ENCODE results near the gene MICALL1.

The MICALL1 gene, protein sequence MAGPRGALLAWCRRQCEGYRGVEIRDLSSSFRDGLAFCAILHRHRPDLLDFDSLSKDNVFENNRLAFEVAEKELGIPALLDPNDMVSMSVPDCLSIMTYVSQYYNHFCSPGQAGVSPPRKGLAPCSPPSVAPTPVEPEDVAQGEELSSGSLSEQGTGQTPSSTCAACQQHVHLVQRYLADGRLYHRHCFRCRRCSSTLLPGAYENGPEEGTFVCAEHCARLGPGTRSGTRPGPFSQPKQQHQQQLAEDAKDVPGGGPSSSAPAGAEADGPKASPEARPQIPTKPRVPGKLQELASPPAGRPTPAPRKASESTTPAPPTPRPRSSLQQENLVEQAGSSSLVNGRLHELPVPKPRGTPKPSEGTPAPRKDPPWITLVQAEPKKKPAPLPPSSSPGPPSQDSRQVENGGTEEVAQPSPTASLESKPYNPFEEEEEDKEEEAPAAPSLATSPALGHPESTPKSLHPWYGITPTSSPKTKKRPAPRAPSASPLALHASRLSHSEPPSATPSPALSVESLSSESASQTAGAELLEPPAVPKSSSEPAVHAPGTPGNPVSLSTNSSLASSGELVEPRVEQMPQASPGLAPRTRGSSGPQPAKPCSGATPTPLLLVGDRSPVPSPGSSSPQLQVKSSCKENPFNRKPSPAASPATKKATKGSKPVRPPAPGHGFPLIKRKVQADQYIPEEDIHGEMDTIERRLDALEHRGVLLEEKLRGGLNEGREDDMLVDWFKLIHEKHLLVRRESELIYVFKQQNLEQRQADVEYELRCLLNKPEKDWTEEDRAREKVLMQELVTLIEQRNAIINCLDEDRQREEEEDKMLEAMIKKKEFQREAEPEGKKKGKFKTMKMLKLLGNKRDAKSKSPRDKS

DNA sequence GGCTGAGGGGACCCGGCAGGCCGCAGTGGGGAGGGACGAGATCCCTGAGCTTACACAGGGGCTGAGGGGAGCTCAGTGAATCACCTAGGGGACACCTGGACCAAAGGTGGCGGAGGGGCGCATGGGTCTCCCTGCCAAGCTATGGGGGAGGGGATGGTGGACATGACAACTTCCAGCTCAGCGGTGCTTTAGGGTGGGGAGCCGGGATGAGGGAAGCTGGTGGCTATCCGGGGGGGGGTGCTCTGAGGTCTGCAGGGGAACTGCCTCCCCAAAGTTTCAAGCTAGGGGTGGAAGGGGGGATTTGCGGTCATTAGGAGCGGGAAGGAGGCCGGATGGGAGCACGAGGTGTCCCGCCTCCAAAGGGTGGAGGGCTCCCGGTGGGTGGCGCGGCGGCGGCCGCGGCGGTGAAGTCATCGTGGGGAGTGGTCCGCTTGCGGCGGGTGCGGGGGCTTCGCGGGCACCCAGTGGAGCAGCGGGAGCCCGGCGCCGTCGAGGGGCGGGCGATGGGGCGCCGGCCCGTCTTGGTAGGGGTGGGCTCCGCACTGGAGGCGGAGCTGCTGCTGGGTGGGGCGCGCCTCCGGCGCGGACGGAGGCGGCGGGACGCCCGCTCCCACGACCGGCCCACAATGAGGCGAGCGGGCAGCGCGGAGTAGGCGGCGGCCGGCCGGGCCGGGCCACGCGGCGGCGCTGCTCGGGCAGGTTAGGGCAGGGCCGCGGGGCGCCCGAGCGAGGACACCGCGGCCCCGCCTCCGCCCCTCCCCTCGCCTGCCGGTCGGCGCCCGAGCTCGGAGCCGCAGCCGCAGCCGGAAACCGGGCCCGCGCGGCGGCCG lies at the start of gene MICALL1:
MICALL1 (plus strand) TSS at position 764 of the 830 bp plus-strand sequence. CDS start 126 bp downstream, outside the sequence.
- peak; percentile 97 for DNase-seq (ENCODE audit: low spot score)

DNA sequence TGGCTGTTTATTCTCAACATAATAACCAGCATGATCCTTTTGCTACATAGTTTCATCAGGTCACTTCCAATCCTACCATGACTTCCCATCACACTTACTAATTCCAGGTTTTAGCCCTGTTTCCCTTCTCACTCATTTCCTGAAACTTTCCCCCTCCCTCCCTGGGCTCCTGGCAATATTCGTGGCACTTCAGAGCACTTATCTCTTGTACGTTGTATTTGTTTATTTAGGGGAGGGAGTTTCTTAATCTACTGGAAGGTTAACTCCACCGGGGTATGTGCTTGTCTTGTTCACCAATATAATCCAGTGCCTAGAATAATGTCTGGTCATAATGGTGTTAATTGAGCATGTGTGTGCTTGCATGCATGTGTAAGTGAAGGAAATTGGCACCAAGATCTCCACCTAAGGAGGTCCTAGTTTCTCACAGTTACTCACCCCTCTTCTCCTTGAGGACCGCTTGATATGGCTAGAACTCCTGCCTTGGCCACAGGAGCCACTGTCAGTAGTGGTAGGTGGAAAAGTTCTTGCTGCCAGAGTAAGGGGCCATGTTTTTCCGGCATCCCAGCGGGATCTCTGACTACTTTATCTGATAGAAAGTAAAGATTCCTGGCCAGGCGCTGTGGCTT lies 45.2 kb upstream of the MICALL1 start:
- DNase-seq (ENCODE audit: low spot score): no peak

DNA sequence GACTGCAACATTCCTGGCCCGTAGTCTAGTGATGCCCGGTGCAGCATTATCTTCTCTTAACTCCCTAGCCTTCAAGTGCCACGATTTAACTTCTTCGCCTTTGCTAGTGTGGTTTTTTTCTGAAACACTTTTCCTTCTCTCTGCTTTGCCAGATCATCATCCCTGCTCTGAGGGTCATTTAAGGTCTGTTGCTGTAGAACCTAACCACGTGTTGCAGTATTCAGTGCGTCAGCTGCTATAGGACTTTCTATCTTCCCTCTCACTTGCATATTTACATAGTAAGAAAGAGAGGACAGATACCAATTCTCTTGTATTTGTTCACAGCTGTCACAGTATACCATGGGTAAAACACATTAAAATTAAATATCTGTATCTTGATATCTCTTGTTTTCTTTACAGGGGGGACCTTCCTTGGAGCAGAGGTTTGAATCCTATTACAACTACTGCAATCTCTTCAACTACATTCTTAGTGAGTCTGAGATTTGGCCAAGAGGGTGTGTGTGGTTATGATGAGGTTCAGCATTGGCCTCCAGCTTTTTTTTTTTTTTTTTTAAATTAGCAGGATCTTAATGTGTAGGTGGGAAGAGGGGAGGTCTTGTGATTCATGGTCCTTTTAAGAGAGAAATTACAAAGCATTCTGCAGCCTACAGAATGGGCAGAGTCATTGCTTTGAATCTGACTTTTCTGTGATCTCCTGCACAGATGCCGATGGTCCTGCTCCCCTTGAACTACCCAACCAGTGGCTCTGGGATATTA lies 43.3 kb upstream of the MICALL1 start:
- DNase-seq (ENCODE audit: low spot score): no peak

DNA sequence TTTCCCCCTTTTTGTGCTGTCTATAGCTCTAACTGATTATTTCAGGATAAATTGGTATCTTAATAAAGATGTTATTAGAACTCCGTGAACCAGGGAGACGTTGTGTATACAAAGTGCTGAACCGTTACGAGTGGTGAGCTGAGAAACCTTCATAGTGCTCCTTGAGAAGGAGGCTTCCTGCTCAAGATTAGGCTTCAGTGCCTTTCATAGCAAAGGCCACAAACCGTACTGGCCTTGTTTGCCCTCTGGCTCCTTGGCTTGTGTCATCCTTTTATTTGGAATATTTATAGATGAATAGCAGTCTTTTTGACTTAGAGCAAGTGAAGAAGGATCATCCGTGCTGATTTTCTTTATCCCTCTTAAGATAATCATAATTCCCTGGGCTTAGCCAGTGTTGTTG lies 40.6 kb upstream of the MICALL1 start:
- DNase-seq (ENCODE audit: low spot score): no peak

DNA sequence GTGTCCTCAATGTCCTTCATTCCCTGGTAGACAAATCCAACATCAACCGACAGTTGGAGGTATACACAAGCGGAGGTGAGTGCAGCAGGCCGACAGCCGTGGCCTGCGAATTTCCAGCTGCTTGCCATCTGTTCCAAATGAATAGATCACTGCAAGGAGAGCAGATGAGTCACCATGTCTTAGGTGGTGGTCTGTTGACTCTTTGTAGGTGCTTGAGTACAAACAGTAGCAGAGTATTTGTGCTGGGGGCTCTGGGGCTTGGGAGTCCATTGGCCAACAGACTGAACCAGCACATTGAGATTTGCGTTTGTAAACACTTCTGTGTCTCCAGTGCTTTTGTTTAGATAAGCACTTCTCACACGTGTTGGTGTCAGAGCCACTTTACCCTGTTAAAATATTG lies 35.8 kb upstream of the MICALL1 start:
- no peak for DNase-seq (ENCODE audit: low spot score)

DNA sequence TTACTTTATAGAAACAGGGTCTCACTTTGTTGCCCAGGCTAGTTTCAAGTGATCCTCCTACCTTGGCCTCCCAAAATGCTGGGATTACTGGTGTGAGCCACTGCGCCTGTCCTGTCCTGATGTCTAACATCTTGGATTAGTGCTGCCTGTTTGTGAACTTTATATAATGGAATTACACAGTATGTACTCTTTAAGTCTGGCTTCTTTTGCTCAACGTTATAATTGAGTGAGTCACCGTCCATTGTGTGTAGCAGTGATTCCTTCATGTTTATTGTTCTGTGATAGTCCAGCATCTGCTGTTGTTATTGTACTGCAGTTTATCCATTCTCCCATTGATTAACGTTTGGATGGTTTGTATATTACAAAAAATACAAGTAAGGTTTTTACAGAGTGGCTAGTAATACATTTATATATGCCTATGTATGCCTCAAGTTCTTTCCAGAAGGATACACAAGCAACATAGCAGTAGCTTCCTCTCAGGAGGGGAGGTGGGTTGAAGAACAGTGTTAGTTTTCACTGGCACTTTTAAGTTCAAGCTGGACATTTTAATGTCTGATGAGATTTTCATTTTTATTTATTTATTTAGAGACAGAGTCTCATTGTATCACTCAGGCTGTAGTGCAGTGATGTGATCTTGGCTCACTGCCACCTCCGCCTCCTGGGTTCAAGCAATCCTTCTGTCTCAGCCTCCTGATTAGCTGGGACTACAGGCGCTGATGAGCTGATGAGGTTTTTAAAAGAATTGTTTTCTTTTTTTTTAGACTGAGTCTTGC lies 25.2 kb upstream of the MICALL1 start:
- DNase-seq (ENCODE audit: low spot score): no peak

DNA sequence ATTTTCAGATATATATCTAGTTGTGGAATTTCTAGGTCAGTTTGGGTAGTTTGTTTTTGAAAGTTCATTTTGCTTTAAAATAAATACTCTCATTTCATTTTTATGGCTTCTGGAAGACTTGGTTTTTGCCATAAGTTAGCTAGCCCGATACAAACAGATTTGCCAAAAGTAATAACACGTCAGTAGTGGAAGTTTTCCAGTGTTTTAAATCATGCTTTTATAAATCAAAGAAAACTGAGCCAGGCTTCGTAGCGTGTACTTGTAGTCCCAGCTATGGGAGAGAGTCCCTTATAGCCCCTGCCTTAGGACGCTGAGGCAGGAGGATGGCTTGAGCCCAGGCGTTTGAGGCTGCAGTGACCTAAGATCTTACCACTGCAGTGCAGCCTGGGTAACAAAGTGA lies 21.7 kb upstream of the MICALL1 start:
- DNase-seq (ENCODE audit: low spot score): no peak

DNA sequence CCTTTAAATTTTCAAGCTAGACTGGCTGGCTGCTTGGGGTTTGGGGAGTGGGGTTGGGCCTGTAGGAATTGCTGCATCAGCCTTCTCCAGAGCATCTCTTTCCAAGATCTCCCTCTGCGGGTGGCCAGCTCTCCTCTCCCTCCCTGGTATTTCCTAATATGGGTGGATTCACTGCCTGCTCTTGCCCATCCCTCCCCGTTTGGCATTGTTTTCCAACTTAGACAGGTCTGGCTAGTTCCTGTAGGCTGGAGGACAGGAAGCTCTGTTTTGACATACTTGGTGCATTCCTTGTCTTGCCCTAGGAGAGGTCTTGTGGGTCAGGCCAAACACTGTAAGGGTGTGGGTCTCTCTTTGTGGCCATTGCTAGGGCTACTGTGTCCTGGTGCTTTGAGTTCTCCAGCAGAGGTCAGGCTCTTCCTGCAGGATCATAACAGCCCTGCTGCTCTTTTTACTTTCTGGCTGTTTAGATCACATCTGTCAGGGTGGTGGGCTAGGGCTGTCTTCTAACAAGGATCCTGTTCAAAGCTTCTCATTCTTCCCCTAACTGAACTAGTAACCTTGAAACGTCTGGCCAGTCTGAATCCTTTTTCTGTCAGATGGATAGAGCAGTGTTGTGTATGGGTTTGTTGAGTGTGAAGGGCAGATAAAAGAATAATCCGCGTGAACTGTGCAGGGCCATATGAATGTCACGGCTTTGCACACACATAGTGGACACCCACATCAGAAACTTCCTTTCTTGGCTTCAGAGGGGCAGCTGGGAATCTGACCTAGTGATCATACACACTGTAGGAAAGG lies 18.3 kb upstream of the MICALL1 start:
- DNase-seq (ENCODE audit: low spot score): peak; percentile 55

DNA sequence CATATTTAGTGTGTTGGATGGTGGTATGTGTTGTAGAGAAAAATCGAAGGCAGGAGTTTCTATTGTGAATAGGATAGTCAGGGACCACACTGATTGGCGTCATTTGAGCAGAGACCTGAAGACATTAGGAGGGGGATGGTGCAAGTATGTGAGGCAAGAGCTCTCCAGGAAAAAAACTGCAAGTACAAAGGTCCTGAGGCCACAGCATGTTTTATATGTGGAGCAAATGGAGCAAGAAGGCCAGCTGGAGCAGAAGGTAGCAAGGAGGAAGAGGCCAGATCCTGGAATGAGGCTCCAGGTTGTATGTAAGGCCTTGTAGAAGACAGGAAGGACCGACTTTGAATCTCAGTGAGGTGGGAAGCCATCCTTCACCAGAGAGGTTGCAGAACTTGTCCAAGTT lies 14.2 kb upstream of the MICALL1 start:
- no peak for DNase-seq (ENCODE audit: low spot score)

DNA sequence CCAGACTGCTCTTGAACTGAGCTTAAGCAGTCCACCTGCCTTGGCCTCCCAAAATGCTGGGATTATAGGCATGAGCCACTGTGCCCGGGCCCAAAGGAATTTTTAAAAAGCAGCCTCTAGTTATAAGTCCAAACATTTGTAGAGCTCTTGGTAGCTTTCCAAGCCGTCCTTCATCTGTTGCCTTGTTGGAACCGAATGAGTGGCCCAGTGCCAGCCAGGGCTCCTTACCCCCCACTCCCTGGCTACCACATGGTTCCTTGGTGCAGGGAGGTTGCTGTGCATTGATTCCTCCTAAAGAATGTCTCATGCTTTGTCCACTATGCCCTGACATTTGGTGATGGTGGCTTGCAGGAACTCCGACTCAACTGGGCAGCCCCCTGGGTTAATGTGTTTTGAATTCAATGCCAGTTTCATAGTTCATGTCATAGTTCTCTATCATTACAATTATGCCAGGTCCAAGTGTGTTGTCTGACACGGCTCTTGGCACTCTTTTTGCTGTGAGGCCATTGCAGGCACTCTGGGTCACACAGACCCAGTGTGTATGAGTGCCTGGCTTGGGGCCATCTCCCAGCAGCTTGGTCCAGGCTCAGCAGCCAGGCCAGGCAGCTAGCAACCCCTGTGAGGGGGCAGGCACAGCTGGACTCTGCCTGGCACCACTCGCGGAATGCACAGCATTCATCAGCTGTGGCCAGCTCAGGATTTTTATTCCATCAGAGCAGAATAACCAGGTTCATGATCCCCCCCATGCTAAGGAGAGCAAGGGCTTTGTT lies 13.3 kb upstream of the MICALL1 start:
- DNase-seq (ENCODE audit: low spot score): no peak

DNA sequence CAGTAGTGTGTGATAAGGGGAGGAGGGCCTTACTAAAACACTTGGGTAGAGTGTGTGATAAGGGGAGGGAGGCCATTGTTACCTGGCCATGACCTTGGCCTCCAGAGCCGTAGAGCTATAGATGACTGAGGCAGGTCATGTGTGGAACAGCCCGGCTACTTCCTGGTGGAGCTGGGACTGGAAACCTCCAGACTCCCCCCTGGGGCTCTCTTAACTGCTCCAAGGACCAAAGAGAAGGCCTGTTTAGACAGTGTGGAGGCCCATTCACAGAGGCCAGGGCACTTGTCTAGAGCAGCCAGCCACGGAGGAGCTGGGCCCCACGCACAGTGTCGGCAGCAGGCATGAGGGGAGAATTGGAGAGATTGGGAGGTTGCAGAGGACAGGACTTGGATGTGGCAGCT lies 12.5 kb upstream of the MICALL1 start:
- no peak for DNase-seq (ENCODE audit: low spot score)

DNA sequence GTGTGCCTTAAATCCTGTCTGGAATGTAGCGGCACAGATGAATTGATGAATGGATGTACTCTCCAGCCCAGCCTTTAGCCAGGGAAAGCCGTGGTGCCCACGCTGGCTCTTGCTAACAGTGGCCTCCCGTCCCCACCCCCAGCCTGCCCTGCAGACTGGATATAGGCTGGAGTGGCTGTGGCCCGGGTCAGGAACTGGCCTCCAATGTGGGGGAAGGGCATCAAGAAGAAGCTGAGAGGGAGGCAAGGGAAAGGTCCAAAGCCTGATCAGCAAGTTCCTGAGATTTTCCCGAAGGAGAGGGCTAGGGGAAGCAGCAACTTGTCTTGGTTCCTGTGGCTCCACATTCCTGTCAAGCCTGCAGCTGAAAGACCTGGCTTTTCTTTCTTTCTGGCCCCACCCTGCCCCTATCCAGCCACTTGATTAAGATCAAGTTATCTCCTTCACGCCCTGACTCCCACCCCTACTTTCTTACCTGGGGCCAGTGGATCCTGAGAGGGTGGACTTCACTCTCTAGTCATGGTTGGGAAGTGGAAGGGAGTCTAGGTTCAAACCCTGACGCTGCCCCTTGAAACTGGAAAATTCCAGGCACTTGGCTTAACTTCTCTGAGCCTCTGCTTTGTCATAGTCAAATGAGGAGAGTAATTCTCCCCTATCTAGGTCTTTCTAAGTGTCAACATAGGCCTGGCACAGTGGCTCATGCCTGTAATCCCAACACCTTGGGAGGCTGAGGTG lies 11.0 kb upstream of the MICALL1 start:
- peak; percentile 43 for DNase-seq (ENCODE audit: low spot score)

DNA sequence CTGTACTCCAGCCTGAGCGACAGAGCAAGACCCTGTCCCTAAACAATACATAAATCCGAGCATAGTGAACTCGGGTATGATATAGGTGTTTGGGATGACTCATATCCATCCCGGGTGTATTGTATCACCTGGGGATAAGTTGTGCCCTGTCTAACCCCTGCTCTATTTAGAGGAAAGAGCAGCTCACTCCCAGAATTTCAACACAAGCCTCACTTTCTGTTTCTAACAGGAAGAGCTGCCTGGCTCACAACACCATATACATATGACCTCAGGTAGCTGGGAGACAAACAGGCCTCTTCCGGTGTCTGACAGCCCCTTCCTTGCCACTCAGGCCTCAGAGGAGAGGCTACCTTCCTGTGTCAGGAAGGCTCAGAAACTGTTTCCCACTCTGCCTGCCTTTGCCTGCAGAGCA lies 9.9 kb upstream of the MICALL1 start:
- DNase-seq (ENCODE audit: low spot score): peak; percentile 7

DNA sequence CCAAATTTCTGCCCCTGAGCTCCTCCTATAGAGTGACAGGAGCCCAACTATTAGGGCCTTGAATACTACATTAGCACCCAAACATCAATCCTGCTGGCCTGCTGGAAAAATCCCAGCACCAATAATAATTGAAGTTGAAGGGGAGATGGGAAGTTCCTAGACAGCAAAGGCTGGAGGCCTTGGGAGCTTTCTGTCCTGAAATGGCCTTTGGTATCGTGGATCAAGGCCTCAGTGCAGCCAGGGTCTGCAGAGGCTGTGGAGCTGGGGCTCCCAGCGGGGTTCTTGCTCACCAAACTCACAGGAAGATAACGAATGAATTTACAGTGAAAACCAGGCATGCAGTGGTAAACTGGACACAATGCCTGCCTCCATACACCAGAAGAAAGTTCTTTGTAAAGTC lies 9.2 kb upstream of the MICALL1 start:
- DNase-seq (ENCODE audit: low spot score): no peak

DNA sequence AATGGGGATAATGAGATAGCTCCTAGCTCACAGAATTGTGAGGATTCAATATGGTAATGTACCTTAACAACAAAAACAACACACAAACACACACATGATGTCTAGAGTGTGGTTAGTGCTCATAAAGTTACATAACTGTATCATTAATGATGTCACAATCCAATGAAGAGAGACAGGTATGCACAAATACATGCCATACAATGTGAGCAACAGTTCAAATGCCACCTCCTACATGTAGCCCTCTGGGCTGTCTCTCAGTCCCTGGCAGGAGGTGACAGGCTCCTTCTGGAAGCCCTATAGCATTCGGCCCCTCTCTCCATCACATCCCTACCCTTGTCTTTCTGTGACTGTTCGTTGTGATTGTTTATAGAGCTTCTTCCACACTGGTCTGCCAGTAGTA lies 8.3 kb upstream of the MICALL1 start:
- no peak for DNase-seq (ENCODE audit: low spot score)

DNA sequence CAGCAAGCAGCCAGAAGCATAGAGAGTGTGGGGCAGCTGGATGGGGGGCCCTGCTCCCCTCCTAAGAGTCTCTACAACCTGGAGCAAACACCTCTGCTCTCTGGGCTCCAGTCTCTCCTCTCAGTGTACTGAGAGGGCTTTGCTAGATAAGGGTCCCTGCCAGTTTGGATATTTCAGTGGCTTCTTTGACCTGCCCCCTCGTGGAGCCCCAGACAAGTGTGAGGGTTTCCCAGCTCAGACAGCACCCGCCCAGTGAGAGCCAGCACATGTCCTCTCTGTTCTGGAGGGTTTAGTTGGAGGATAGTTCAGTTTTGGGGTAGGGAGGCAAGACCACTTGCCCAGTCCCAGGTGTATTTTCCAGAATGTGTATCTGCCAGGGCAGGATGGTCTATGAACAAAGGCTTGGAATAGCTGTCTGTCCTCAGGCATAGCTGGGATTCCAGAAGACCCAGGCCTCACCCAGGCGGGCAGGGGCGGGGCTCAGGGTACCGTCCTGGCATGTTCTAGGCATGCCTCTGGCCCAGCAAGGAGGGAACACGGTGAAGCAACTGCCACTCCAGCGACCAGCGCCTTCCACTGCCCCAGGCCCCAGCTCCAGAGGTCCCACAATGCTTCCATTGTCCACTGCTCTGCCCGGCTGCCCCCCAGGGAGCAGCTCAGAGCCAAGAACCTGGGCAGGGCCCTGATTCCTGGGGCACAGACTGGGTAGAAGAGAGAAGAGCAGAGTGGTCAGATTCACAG lies 7.5 kb upstream of the MICALL1 start:
- DNase-seq (ENCODE audit: low spot score): no peak
